Progenitor cell of endocrine pancreas (in vitro differentiated cells): ENCODE results near the gene KCNG4. TPM values are rescaled to one million over a fixed set of nuclear protein-coding genes. Genes with fewer than 3 reads are reported as not detected.

ENCODE experiments used
- DNase-seq: peaks from one replicate; pipeline ENCODE4 v3.0.0; 2021; ENCODE audit warnings: low spot score; ENCODE audit not compliant: unreplicated experiment
- H3K27ac Mint-ChIP-seq: 2 replicates; pipeline ENCODE4 v1.8.0; 2021; ENCODE audit warnings: mild to moderate bottlenecking, moderate library complexity, mixed read lengths
- H3K27me3 Mint-ChIP-seq: 2 replicates; pipeline ENCODE4 v1.8.0; 2021; ENCODE audit warnings: mixed read lengths
- H3K36me3 Mint-ChIP-seq: 2 replicates; pipeline ENCODE4 v1.8.0; 2022; ENCODE audit warnings: mixed read lengths; ENCODE audit not compliant: insufficient read depth
- H3K4me1 Mint-ChIP-seq: 2 replicates; pipeline ENCODE4 v1.8.0; 2021; ENCODE audit warnings: low read depth, mixed read lengths
- H3K4me3 Mint-ChIP-seq: 2 replicates; pipeline ENCODE4 v1.8.0; 2021; ENCODE audit warnings: low read depth, mild to moderate bottlenecking, moderate library complexity, mixed read lengths
- H3K9me3 Mint-ChIP-seq: 2 replicates; pipeline ENCODE4 v1.8.0; 2021; ENCODE audit warnings: low read depth, mixed read lengths
- total RNA-seq: library from RNA; stranded (reverse); gene quantifications from 2 replicates; pipeline ENCODE4 v1.2.1, GENCODE V29; 2021
- TF ChIP-seq, protein P1 (sequence below): fragments of 200-600 bp; sonication (generic); IDR thresholded peaks from one replicate; pipeline ENCODE4 v1.5.0; 2021; ENCODE audit warnings: antibody characterized with exemption, mild to moderate bottlenecking; ENCODE audit not compliant: unreplicated experiment

Gene KCNG4
- total RNA-seq, 1 donor from 2014 or later = not detected

DNA sequence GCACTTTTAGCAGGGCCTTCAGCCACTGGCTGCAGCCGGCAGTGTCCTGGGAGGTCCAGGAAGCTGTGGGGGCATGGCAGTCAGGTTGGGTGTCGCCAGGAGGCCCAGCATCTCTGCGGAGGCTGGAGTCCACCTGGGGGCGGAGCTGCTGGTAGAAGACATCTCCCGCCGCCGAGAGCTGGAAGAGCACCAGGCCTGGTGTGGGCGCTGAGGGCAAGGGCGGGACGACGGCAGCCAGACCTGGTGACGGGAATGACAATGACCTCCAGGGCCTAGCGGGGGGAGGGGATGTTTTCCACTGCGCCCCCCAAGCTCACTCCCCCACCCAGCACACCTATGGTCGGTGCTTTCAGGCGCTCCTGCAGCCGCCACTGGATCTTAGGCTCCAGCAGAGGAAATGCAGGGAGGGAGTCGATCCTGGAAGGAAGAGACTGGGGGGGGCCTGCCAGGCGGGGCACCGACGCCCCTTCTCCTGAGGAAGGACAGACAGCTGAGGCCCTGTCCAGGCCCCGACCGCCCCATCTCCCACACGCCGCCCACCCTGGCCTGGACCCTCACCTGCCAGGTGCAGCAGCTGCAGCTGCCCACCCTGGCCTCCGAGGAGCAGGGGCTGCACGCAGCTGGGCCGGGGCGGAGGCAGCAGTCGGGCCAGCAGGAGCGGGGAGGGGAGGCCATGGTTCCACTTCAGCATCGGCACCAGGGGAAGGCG is 60.0 kb downstream of the KCNG4 start:
- Mint-ChIP-seq H3K4me1 (peaks cover 4% of the 10 kb centered on the region), H3K4me3 (no peak overlapping the region), H3K36me3 (peaks cover 11% of the 10 kb centered on the region), H3K27ac (no peak overlapping the region), H3K27me3 (no peaks in the 10 kb centered on the region), H3K9me3 (no peaks in the 10 kb centered on the region)
- DNase-seq = no peak
- TF ChIP-seq, protein P1, sequence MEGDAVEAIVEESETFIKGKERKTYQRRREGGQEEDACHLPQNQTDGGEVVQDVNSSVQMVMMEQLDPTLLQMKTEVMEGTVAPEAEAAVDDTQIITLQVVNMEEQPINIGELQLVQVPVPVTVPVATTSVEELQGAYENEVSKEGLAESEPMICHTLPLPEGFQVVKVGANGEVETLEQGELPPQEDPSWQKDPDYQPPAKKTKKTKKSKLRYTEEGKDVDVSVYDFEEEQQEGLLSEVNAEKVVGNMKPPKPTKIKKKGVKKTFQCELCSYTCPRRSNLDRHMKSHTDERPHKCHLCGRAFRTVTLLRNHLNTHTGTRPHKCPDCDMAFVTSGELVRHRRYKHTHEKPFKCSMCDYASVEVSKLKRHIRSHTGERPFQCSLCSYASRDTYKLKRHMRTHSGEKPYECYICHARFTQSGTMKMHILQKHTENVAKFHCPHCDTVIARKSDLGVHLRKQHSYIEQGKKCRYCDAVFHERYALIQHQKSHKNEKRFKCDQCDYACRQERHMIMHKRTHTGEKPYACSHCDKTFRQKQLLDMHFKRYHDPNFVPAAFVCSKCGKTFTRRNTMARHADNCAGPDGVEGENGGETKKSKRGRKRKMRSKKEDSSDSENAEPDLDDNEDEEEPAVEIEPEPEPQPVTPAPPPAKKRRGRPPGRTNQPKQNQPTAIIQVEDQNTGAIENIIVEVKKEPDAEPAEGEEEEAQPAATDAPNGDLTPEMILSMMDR = no peak

DNA sequence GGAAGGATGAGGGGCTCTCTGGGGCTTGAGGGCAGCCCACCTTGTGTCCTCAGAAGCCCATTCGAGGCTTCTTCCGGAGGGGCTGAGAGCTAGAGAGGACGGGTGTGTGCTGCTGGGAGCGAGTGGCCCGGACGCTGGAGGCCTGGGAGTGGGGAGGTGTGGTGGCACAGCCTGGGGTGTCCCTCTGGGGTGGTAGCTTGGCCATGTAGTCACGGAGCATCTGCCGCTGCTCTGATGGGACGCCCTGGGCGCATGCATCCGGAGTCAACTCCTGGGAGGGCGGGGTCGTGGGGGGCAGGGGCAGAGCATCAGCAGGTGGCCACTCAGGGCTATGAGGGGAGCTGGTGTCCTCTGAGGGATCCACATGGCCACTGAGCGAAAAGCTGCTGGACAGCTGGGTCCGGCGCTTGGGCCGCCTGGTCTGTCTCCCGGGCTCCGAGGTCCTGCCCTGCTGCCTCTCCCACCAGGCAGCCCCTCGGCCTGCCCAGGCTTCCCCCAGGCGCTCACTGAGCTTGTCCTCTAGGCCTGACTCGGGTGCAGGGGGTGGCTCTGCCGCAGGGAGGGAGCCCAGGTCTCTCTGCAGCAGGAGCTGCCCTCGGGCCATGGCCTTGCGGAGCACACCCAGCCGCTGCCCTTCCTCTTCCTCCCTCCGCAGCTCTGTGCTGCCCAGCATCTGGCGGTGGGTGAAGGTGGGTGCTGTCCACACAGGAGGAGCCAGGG is 60.8 kb downstream of the KCNG4 start:
- H3K4me3 Mint-ChIP-seq = no peak overlapping the region
- H3K27ac Mint-ChIP-seq = no peak overlapping the region
- TF ChIP-seq, protein P1 = no peak
- H3K27me3 Mint-ChIP-seq = no peaks in the 10 kb centered on the region
- peaks cover 4% of the 10 kb centered on the region for H3K4me1 Mint-ChIP-seq
- DNase-seq = no peak
- peaks cover 6% of the 10 kb centered on the region for H3K36me3 Mint-ChIP-seq
- H3K9me3 Mint-ChIP-seq = no peaks in the 10 kb centered on the region

DNA sequence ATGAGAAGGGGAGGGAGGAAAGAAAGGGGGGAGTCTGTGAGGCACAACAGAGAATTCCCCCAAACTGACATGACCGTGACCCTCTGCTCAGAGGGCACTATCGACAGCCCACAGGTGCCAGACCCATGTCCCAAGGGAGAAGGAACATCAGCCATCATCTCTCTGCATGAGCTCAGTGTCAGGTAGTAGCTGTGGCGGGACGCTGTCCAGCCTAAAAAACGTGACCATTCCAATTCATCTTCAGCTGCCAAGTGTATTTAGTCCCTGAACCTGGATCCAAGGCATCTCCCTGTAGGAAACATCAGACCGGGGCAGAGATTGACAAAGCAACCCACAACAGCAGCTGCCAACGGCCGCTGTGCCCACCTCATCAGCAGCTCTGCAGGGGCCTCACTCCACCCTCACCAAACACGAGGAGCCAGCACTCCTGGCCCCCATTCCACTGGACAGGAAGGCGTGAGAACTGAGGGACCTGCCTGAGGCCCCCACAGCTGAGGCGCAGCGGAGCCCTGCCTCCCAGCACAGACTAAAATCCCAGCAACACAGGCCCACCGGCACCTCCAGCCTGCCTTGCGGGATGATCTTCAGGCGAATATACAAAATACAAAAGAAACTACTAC is 61.6 kb downstream of the KCNG4 start:
- DNase-seq = no peak
- TF ChIP-seq, protein P1 = no peak
- Mint-ChIP-seq H3K9me3 (no peaks in the 10 kb centered on the region), H3K4me1 (peaks cover 4% of the 10 kb centered on the region), H3K27me3 (no peaks in the 10 kb centered on the region), H3K4me3 (no peak overlapping the region), H3K27ac (peak overlapping the region; percentile 80), H3K36me3 (peaks cover 4% of the 10 kb centered on the region)

DNA sequence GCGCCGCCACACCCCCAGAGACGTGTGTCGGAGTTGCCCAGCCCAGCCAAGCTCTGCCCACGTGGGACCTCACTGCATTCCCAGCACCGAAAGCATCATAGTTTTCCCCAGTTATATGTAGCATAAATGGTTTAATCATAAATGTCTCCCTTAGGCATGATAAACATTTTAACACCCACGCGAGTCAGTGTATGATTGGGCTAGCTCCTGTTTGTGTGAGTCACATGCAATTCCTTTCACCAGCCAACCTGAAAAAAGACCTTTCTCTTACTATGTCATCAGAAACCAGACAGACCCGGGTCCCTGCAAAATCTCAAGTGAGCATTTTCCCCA is 62.1 kb downstream of the KCNG4 start:
- TF ChIP-seq, protein P1 = no peak
- Mint-ChIP-seq H3K4me3 (no peak overlapping the region), H3K4me1 (peaks cover 4% of the 10 kb centered on the region), H3K27me3 (no peaks in the 10 kb centered on the region), H3K36me3 (peaks cover 2% of the 10 kb centered on the region), H3K9me3 (no peaks in the 10 kb centered on the region), H3K27ac (peak overlapping the region; percentile 80)
- DNase-seq = no peak

DNA sequence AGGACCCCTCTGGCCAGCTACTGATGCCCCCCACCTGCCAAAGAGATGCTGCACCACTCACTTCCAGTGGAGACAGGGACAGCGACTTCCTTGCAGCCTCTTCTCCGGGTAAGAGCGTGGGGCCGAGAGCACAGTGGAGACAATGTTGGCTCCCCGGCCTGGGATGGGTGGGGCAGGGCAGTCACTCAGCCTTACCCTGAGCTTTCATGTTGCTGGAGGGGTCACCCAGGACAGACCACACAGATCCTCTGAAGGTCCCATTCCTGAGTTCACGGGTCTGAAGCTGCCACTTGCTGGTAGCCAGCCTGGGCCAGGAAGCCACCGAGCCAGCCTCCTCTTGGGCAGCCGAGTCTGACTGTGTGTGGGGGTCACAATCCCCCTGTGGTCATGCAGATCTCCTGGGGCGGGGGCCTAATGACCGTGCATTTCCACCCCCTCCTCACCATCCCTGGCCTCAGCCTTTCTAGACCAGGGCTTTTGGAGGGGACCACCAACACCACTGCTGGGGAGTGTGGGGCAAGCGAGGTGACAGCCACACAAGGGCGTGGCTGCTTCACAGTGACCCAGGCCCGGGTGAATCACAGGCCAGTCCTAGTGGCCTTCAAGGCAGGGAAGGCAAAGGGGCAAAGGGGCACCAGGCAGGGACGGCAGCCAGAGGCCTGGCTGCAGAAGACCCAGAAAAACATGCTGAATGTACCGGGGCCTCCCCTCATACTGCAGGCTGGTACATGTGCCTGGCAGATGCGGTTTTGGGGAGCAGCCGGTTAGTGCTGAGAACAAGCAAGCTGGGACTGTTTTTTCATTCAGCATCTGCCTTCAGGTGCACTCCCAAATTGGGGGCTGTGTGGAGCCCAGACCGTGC is 63.4 kb downstream of the KCNG4 start:
- no peaks in the 10 kb centered on the region for H3K27me3 Mint-ChIP-seq
- TF ChIP-seq, protein P1 = no peak
- peaks cover 4% of the 10 kb centered on the region for H3K4me1 Mint-ChIP-seq
- no peak for DNase-seq
- no peak overlapping the region for H3K4me3 Mint-ChIP-seq
- peak overlapping the region; percentile 24 for H3K27ac Mint-ChIP-seq
- H3K9me3 Mint-ChIP-seq = no peaks in the 10 kb centered on the region
- H3K36me3 Mint-ChIP-seq = peaks cover 1% of the 10 kb centered on the region
